HepG2 (cell line): Measurements from ENCODE around the gene ATP8A1. TPM values are rescaled to one million over a fixed set of nuclear protein-coding genes. Genes with fewer than 3 reads are reported as not detected.

Source experiments
- CCAR2 ChIP-seq: fragments of 200-400 bp; formaldehyde crosslinking; optimal IDR thresholded peaks from 2 replicates; pipeline ENCODE3; 2018; ENCODE audit warnings: low read depth, mild to moderate bottlenecking, low read length, moderate library complexity
- HOXA3 ChIP-seq: sonication (generic); formaldehyde crosslinking; IDR thresholded peaks from 2 replicates; pipeline ENCODE4 v1.5.0; 2020; ENCODE audit warnings: missing genetic modification reagents
- KDM2A ChIP-seq: sonication (generic); formaldehyde crosslinking; IDR thresholded peaks from 2 replicates; pipeline ENCODE4 v1.4.0; 2020; ENCODE audit warnings: low read depth, missing genetic modification reagents, borderline replicate concordance
- NCOA2 ChIP-seq: sonication (generic); formaldehyde crosslinking; IDR thresholded peaks from 2 replicates; pipeline ENCODE4 v1.8.0; 2022; ENCODE audit warnings: inconsistent platforms
- POGZ ChIP-seq: sonication (generic); formaldehyde crosslinking; IDR thresholded peaks from 2 replicates; pipeline ENCODE4 v1.4.0; 2020; ENCODE audit warnings: mild to moderate bottlenecking, missing genetic modification reagents
- TGIF2 ChIP-seq: IDR thresholded peaks from 2 replicates; pipeline ENCODE4 v1.6.1; 2016; ENCODE audit warnings: control low read depth, missing compliant biosample characterization
- ZNF256 ChIP-seq: sonication (generic); formaldehyde crosslinking; conservative IDR thresholded peaks from 2 replicates; pipeline ENCODE4 v1.4.0; 2020; ENCODE audit warnings: missing genetic modification reagents
- ZNF431 ChIP-seq: sonication (generic); formaldehyde crosslinking; IDR thresholded peaks from 2 replicates; pipeline ENCODE4 v1.9.0; 2022; ENCODE audit warnings: missing genetic modification reagents, low read depth, mild to moderate bottlenecking, borderline replicate concordance
- polyA plus RNA-seq, 8 experiments: library from polyadenylated mRNA; depleted of rRNA in 3 of 8; stranded (reverse) in 7 of 8; unstranded in 1 of 8; fragments of >200 nt; fragmentation: Illumina TruSeq in 4 of 8; extraction: Trizol in 4 of 8; gene quantifications; 2 replicates each; pipeline versions ENCODE4 v1.2.1 to v1.2.3, GENCODE V29; 2011 to 2016; ENCODE audit warnings: low read depth in 4 of 8, missing spikeins in 1 of 8, mixed read lengths in 1 of 8; ENCODE audit not compliant: insufficient read depth in 1 of 8
- total RNA-seq, 5 experiments: library from RNA; depleted of rRNA; stranded (reverse); fragments of >200 nt; fragmentation: Illumina TruSeq; extraction: Trizol; gene quantifications; 2 replicates each; pipeline ENCODE4 v1.2.3, GENCODE V29; 2016; ENCODE audit warnings: low read depth in 1 of 5
- TF ChIP-seq, protein P1 (sequence below): sonication (generic); formaldehyde crosslinking; IDR thresholded peaks from 2 replicates; pipeline ENCODE4 v1.9.0; 2021; ENCODE audit warnings: mild to moderate bottlenecking, missing genetic modification reagents
- TF ChIP-seq, protein P2 (sequence below), 2 experiments: sonication (generic) in 1 of 2; formaldehyde crosslinking in 1 of 2; IDR thresholded peaks; 2 replicates each; pipeline versions ENCODE4 v1.4.0 to v1.6.1; 2016 to 2020; ENCODE audit warnings: borderline replicate concordance in 1 of 2, low read depth in 1 of 2, mild to moderate bottlenecking in 1 of 2, missing genetic modification reagents in 1 of 2
- TF ChIP-seq, protein P3 (sequence below): sonication (generic); formaldehyde crosslinking; IDR thresholded peaks from 2 replicates; pipeline ENCODE4 v1.8.0; 2022; ENCODE audit warnings: missing genetic modification reagents, low read depth, mild to moderate bottlenecking, borderline replicate concordance
- TF ChIP-seq, protein P4 (sequence below): sonication (generic); formaldehyde crosslinking; IDR thresholded peaks from 2 replicates; pipeline ENCODE4 v1.4.0; 2020; ENCODE audit warnings: missing genetic modification reagents, mild to moderate bottlenecking, borderline replicate concordance

ATP8A1 gene
- total and polyA plus RNA-seq, 2 of the 13 experiments (the other 11 are each of a cell fraction or from before 2014, with no cell fraction given): 1.7 to 6.2 TPM

- TF ChIP-seq, protein P1, sequence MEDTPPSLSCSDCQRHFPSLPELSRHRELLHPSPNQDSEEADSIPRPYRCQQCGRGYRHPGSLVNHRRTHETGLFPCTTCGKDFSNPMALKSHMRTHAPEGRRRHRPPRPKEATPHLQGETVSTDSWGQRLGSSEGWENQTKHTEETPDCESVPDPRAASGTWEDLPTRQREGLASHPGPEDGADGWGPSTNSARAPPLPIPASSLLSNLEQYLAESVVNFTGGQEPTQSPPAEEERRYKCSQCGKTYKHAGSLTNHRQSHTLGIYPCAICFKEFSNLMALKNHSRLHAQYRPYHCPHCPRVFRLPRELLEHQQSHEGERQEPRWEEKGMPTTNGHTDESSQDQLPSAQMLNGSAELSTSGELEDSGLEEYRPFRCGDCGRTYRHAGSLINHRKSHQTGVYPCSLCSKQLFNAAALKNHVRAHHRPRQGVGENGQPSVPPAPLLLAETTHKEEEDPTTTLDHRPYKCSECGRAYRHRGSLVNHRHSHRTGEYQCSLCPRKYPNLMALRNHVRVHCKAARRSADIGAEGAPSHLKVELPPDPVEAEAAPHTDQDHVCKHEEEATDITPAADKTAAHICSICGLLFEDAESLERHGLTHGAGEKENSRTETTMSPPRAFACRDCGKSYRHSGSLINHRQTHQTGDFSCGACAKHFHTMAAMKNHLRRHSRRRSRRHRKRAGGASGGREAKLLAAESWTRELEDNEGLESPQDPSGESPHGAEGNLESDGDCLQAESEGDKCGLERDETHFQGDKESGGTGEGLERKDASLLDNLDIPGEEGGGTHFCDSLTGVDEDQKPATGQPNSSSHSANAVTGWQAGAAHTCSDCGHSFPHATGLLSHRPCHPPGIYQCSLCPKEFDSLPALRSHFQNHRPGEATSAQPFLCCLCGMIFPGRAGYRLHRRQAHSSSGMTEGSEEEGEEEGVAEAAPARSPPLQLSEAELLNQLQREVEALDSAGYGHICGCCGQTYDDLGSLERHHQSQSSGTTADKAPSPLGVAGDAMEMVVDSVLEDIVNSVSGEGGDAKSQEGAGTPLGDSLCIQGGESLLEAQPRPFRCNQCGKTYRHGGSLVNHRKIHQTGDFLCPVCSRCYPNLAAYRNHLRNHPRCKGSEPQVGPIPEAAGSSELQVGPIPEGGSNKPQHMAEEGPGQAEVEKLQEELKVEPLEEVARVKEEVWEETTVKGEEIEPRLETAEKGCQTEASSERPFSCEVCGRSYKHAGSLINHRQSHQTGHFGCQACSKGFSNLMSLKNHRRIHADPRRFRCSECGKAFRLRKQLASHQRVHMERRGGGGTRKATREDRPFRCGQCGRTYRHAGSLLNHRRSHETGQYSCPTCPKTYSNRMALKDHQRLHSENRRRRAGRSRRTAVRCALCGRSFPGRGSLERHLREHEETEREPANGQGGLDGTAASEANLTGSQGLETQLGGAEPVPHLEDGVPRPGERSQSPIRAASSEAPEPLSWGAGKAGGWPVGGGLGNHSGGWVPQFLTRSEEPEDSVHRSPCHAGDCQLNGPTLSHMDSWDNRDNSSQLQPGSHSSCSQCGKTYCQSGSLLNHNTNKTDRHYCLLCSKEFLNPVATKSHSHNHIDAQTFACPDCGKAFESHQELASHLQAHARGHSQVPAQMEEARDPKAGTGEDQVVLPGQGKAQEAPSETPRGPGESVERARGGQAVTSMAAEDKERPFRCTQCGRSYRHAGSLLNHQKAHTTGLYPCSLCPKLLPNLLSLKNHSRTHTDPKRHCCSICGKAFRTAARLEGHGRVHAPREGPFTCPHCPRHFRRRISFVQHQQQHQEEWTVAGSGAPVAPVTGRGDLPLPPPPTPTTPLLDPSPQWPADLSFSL (CRISPR knock-in tag): no peak
- TF ChIP-seq, protein P2, sequence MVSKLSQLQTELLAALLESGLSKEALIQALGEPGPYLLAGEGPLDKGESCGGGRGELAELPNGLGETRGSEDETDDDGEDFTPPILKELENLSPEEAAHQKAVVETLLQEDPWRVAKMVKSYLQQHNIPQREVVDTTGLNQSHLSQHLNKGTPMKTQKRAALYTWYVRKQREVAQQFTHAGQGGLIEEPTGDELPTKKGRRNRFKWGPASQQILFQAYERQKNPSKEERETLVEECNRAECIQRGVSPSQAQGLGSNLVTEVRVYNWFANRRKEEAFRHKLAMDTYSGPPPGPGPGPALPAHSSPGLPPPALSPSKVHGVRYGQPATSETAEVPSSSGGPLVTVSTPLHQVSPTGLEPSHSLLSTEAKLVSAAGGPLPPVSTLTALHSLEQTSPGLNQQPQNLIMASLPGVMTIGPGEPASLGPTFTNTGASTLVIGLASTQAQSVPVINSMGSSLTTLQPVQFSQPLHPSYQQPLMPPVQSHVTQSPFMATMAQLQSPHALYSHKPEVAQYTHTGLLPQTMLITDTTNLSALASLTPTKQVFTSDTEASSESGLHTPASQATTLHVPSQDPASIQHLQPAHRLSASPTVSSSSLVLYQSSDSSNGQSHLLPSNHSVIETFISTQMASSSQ (IDR thresholded peaks at IDR 0.05; ENCODE audit: low read depth): no peak
- TF ChIP-seq, protein P2 (CRISPR knock-in tag; IDR thresholded peaks at IDR 0.05; ENCODE audit: borderline replicate concordance): no peak
- no peak for TF ChIP-seq NCOA2 (CRISPR knock-in tag)
- TF ChIP-seq ZNF431 (CRISPR knock-in tag): no peak
- TF ChIP-seq ZNF256 (CRISPR knock-in tag): no peak
- TF ChIP-seq, protein P3, sequence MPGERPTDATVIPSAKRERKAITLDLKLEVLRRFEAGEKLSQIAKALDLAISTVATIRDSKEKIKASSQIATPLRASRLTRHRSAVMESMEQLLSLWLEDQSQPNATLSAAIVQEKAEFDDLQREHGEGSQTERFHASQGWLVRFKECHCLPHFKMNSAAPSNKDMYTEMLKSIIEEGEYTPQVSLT (CRISPR knock-in tag): no peak
- TF ChIP-seq CCAR2: no peak
- TF ChIP-seq KDM2A (CRISPR knock-in tag): no peak
- TF ChIP-seq POGZ: no peak
- TF ChIP-seq TGIF2 (CRISPR knock-in tag): no peak
- TF ChIP-seq HOXA3 (CRISPR knock-in tag): no peak
- TF ChIP-seq, protein P4, sequence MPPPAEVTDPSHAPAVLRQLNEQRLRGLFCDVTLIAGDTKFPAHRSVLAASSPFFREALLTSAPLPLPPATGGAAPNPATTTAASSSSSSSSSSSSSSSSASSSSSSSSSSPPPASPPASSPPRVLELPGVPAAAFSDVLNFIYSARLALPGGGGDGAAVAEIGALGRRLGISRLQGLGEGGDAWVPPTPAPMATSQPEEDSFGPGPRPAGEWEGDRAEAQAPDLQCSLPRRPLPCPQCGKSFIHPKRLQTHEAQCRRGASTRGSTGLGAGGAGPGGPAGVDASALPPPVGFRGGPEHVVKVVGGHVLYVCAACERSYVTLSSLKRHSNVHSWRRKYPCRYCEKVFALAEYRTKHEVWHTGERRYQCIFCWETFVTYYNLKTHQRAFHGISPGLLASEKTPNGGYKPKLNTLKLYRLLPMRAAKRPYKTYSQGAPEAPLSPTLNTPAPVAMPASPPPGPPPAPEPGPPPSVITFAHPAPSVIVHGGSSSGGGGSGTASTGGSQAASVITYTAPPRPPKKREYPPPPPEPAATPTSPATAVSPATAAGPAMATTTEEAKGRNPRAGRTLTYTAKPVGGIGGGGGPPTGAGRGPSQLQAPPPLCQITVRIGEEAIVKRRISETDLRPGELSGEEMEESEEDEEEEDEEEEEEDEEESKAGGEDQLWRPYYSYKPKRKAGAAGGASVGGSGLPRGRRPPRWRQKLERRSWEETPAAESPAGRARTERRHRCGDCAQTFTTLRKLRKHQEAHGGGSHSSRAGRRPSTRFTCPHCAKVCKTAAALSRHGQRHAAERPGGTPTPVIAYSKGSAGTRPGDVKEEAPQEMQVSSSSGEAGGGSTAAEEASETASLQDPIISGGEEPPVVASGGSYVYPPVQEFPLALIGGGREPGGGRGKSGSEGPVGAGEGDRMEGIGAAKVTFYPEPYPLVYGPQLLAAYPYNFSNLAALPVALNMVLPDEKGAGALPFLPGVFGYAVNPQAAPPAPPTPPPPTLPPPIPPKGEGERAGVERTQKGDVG: no peak
Observed at GRCh38 chr4:42501624-42502401, 155.1 kb downstream of the ATP8A1 start (continued).
